WERI-Rb-1 (cell line): Measurements from ENCODE around the gene AQP5.

Source experiments
- DNase-seq: peaks from one replicate; pipeline ENCODE4 v3.0.0-alpha.2; 2020
- H3K27ac ChIP-seq: fragments of 250-450 bp; sonication (Bioruptor Pico); 2 replicates; pipeline ENCODE4 v1.5.1; 2020; ENCODE audit warnings: mild to moderate bottlenecking, moderate library complexity
- H3K27me3 ChIP-seq: fragments of 250-450 bp; sonication (Bioruptor Pico); 2 replicates; pipeline ENCODE4 v1.5.1; 2021; ENCODE audit warnings: mild to moderate bottlenecking, low read depth, moderate library complexity; ENCODE audit not compliant: insufficient read depth, severe bottlenecking
- H3K36me3 ChIP-seq: fragments of 250-450 bp; sonication (Bioruptor Pico); 2 replicates; pipeline ENCODE4 v1.5.1; 2020; ENCODE audit warnings: mild to moderate bottlenecking, moderate library complexity
- H3K4me3 ChIP-seq: 2 replicates; pipeline ENCODE4 v1.5.1; 2011; ENCODE audit warnings: low read depth, mild to moderate bottlenecking, control low read depth, low read length
- H3K9me3 ChIP-seq: fragments of 250-450 bp; sonication (Bioruptor Pico); 2 replicates; pipeline ENCODE4 v1.5.1; 2021; ENCODE audit warnings: mild to moderate bottlenecking, moderate library complexity; ENCODE audit not compliant: severe bottlenecking
- CTCF ChIP-seq: IDR thresholded peaks from 2 replicates; pipeline ENCODE4 v1.5.1; 2011; ENCODE audit warnings: low read depth, mild to moderate bottlenecking, control low read depth, inconsistent platforms, low read length

AQP5 gene

GRCh38 chr12:49929581-49929980, 32.1 kb upstream of the AQP5 start:
- no peak for TF ChIP-seq CTCF
- Histone ChIP-seq H3K27ac (no peak overlapping the region), H3K9me3 (no peaks in the 10 kb centered on the region), H3K36me3 (no peaks in the 10 kb centered on the region), H3K4me3 (no peak overlapping the region), H3K27me3 (no peaks in the 10 kb centered on the region)
- no peak for DNase-seq

- no peak for DNase-seq
- H3K27ac ChIP-seq: no peak overlapping the region
- TF ChIP-seq CTCF: no peak
Observed at GRCh38 chr12:49930515-49931288, 31.0 kb upstream of the AQP5 start.

GRCh38 chr12:49932023-49932422, 29.6 kb upstream of the AQP5 start:
- no peak overlapping the region for H3K27ac ChIP-seq
- H3K36me3 ChIP-seq: no peaks in the 10 kb centered on the region
- H3K4me3 ChIP-seq: no peak overlapping the region
- DNase-seq: no peak
- H3K9me3 ChIP-seq: no peaks in the 10 kb centered on the region
- H3K27me3 ChIP-seq: no peaks in the 10 kb centered on the region
- TF ChIP-seq CTCF: no peak

More at GRCh38 chr12:49930515-49931288, 31.0 kb upstream of the AQP5 start:
- Histone ChIP-seq H3K9me3 (no peaks in the 10 kb centered on the region), H3K36me3 (no peaks in the 10 kb centered on the region), H3K27me3 (no peaks in the 10 kb centered on the region), H3K4me3 (no peak overlapping the region)

GRCh38 chr12:49932533-49933130, 29.0 kb upstream of the AQP5 start:
- H3K27ac ChIP-seq: no peak overlapping the region
- no peak overlapping the region for H3K4me3 ChIP-seq
- TF ChIP-seq CTCF: no peak
- H3K27me3 ChIP-seq: no peaks in the 10 kb centered on the region
- DNase-seq: no peak
- no peaks in the 10 kb centered on the region for H3K9me3 ChIP-seq
- H3K36me3 ChIP-seq: no peaks in the 10 kb centered on the region

- H3K9me3 ChIP-seq: no peaks in the 10 kb centered on the region
- no peak for TF ChIP-seq CTCF
- no peaks in the 10 kb centered on the region for H3K27me3 ChIP-seq
- no peak overlapping the region for H3K27ac ChIP-seq
- no peaks in the 10 kb centered on the region for H3K36me3 ChIP-seq
- no peak for DNase-seq
- H3K4me3 ChIP-seq: no peak overlapping the region
Observed at GRCh38 chr12:49933796-49934195, 27.9 kb upstream of the AQP5 start.
